Measurements from ENCODE around the gene TAGLN2. TPM values are rescaled to one million over a fixed set of nuclear protein-coding genes. Genes with fewer than 3 reads are reported as not detected.
A peak's percentile ranks its signal among the peaks of the same experiment; 100 is the strongest.
"Not testable (repeated sequence)": the region's sequence is repeated elsewhere in the genome, so short reads cannot be mapped to it uniquely, and the experiment has no call there.

TAGLN2 gene
- total RNA-seq, 1 donor from 2014 or later = 715 TPM

DNA sequence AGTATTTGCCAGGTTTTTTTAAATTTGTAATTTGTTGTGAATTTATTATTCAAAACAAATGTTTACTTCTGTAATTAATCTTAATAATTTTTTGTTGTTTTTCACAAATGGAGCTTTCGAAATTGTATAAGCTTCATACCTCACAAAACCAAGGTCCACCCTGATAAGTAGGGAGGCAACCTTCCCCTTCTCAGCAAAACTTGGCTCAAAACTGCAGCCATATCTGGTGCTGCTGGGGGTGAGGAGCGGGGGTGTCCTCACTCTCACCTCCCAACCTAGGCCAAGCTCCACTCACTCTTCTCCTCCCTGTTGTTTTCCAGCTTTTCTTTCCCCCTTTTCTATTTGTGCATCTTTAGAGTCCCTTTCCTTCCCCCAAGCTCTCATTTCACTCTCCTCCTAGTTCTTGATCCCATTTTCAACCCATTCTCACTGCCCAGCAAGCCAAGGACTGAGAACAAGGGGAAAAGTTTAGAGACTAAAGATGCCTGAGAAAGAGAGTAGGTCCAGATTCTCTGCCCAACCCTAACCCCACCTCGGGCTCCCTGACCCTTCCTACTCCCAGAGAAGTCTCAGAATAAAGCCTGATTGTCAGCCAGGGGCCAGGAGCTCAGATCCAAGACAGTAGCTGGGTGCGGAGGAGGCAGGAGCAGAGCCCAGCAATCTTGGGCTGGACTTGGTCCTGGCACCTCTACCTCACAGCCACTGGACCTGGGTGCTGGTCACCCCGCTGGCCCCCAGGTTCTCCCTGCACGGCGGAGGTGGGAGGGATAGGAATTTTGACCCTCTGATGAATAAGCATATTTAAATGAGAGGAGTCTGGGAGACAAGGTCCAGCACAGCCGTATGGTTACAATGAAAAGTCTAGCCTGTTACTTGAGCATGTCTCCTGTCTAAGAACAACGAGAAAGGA, 17.0 kb downstream of the TAGLN2 start:
- DNase-seq (ENCODE audit: extremely low read depth, low read depth, low spot score) = no peak

DNA sequence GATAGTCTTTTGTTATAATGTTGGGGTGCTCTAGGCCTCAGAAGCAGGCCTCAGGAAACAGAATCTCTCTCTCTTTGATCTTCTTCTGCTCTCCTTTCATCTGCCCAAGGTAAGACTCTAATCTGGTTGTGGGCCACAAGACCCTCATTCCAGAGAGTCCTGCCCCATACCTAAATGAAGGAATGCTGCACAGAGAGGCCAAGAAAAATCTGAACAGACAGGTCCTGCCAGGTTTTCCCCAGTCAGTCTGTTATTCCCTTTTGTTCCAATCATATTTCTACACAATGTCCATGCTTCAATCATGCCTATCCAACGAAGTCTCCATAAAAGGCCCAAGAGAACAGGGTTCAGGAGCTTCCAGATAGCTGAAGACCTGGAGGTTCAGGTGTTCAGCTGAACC, 18.3 kb downstream of the TAGLN2 start:
- DNase-seq (ENCODE audit: extremely low read depth, low read depth, low spot score) = no peak

DNA sequence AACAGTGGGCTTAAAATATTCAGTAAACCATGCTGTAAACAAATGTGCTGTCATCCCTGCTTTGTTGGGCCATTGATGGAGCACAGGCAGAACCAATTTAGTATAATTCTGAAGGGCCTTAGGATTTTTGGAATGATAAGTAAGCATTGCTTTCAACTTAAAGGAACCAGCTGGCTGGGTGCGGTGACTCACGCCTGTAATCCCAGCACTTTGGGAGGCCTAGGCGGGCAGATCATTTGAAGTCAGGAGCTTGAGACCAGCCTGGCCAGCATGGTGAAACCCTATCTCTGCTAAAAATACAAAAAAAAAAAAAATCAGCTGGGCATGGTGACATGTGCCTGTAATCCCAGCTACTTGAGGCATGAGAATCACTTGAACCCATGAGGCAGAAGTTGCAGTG, 21.3 kb downstream of the TAGLN2 start:
- not testable (repeated sequence) for DNase-seq (ENCODE audit: extremely low read depth, low read depth, low spot score)

DNA sequence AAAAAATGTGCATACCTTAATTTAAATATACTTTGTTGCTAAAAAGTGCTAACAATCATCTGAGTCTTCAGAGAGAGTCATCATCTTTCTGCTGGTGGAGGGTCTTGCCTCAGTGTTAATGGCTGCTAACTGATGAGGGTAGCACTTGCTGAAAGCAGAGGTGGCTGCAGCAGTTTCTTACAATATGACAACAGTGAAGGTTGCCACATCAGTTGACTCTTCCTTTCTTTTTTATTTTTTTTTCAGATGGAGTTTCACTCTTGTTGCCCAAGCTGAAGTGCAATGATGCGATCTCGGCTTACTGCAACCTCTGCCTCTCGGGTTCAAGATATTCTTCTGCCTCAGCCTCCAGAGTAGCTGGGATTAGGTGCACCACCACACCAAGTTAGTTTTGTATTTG, 22.8 kb downstream of the TAGLN2 start:
- no peak for DNase-seq (ENCODE audit: extremely low read depth, low read depth, low spot score)

DNA sequence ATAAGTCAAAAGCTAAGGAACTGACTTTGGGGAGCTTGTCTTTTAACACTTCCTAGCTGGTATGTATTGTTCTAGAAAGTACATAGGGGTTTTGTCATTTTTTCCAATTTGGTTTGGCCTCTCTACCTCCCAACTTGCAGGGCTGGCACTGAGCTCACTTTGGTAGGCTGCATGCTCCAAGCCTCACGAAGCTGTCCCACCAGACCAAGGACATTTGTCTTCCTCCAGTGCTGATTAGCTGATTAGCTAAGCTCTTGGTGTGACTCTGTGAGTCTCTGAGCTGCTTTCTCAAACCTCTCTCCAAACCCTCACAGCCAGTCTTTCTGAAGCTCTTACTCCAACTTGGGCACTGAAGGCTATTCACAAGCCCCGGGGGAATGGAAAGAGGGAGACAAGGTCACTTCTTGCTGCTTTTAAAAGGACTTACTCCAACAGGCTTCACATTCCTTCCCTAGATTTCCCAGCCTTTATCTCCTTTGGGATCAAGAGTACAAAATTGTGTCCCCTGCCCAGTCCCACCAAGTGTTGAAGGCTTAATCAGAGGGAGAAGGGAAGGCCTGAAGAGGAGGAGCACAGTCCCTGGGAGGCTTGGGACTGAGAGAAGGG, 24.4 kb downstream of the TAGLN2 start:
- no peak for DNase-seq (ENCODE audit: extremely low read depth, low read depth, low spot score)

DNA sequence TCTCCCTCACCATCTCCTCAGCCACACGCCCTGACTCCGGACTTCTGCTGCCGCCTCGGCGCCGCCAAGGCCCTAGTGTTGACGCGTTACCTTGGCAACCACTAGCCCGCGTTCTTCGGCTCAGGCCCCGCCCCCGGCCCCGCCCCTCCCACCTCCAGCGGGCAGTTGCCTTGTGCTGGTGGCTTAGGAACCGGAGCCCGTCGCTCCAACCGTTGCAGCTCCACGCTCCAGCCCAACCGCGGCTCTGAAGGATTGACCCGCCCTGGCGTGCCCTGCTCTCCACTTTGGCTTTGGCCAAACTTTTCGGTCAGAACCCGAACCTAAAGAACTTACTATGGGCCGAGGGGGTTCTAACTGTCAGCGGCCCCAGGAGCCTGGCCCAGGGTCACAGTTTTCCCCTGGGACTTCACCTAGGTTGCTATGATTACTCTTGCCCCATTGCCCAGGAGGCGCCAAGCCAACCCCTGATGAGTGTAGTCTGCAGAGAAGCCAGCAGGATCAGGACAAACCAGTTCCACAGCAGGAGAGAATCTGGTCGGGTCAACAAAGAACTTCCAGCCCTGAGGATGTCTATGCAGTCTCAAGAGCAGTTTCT, 25.1 kb downstream of the TAGLN2 start, which contains the start of gene CFAP45:
TSS of gene CFAP45 (minus strand) at position 80 of the 595 bp plus-strand sequence. CDS start at position 13, 67 bp downstream.
- DNase-seq (ENCODE audit: extremely low read depth, low read depth, low spot score) = no peak

DNA sequence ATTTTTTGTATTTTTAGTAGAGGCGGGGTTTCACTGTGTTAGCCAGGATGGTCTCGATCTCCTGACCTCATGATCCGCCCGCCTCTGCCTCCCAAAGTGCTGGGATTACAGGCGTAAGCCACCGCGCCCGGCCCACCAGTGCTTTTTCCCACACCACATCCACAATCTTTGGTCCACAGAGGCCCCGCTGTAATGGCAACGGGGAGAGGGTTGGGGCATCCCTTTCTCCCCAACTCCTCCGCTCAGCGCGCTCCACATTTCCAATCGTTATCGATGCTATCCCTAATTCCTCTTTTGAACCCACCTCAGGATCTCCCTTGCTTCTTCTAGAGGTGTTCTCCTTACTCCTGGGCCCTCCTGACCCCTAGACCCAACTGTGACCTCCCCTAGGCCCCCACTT, 25.7 kb downstream of the TAGLN2 start:
- DNase-seq (ENCODE audit: extremely low read depth, low read depth, low spot score) = not testable (repeated sequence)

DNA sequence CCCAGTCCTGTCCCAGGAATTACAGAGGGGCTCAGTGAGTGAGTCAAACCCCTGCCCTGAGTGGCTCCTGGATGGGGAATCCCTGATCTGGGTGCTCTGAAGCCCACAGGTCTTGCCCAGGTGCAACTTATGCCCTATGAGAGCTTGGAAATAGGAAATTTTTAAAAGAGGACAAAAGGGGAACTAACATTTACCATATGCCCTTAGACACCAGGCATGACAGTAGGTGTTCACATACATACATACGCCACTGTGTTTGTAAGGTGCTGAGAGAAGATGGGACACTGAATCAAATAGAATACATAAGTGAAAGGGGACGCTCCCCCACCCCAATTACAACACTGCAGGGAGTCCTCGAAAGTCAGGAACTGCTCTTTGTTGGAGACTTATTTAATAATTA, 26.8 kb downstream of the TAGLN2 start:
- no peak for DNase-seq (ENCODE audit: extremely low read depth, low read depth, low spot score)

DNA sequence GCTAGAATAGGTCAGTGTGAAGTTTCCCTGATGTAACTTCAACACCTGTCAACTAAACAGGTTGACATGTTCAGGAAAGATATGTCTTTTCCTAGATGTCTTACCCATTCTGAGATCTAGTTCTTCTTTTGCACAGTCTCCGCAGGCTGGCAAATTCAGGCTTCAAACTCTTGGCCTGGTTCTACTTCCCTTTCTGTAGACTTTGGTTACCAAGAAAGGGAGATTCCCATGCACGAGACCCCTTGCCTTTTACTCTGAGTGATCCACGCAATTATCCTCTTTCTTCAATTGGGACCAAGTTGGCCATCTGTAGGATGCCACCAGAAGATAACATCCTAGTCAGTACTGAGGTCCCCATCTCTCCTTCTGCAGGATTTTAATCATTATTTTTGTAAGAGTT, 27.3 kb downstream of the TAGLN2 start:
- no peak for DNase-seq (ENCODE audit: extremely low read depth, low read depth, low spot score)

DNA sequence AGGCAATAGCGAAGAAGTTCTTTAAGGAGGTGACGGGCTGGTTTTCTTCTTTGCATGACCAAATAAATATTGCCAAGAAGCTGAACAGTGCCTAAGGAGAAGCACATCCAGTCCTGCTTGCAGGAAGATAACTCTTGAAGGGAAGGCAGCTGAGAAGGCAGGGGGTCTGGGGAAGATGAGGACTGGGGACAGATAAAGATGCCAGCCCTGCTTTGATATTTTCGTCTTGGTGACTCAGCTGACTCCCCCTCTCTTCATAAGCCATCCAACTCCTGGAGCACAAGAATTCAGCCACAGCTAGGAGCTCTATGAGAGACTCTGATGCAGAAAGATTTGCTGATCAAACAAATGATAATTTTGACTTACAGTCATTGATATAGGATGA, 28.8 kb downstream of the TAGLN2 start:
- DNase-seq (ENCODE audit: extremely low read depth, low read depth, low spot score) = no peak

DNA sequence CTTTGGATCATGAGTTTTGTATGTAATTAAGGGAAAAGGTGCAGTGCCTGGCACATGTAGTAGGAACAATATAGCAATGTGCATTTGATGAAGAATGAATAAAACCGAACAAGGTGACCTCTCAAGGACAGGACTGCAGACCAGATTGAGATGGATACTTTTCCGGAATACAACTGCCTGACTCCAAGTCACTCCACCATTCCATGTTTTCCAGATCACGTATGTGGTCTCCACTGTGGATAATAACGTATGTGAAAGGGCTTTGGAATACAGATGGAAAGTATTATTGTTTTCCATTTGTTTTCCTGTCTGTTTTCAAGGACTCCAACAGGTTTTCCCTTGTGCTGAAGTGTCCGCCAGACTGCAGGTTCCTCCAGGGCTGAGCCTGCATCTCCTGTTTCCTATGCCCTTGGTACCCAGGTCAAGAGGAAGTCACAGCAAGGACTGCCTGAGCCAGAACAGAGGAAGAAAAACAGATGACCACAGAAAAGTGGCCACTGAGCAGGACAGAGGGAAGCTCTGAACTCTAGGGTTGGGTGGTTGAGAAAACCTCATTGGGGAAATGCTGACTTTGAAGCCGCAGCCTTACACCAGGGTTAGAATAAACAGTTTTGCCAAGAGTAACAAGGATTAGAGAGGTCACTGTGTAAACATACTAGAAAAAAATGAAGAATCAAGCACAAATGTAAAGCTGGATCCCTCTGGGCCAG, 29.3 kb downstream of the TAGLN2 start:
- DNase-seq (ENCODE audit: extremely low read depth, low read depth, low spot score) = no peak

DNA sequence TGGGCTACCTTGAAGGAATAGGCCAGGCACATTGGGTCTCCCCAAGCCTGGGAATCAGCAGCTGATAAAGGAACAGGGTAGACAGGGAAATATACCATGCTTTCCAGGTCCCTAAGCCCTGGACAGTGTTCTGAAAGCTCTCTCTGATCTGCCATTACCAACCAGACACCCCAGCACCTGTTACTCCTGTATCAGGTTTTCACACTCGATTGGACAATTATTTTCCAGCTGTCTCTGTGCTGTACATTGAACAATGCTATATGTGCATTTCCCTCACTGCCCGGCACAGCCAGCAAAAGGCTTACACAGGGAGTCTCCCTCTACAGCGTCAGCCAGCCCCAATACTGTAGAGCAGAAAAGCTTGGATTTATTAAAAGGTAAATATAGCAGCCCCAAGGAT, 30.0 kb downstream of the TAGLN2 start:
- DNase-seq (ENCODE audit: extremely low read depth, low read depth, low spot score) = no peak

DNA sequence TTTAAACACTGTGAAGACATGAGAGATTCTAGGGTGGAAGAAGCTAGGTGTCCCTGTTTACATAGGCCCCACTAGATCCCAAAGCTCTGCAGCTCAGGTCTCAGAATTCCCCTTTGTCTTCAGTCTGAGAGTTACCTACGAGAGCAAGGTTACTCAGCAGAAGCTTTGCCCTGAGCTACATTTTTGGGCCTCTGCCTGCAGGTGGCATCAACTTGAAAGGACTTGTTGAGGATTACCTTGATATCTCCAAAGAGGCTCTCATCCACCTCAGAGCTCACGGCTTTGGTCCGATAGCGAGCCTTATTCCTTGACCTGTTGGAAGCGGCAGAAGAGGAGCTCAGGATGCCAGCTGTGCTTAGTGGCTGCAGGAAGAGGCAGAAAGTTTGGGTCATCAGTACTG, 32.4 kb downstream of the TAGLN2 start:
- no peak for DNase-seq (ENCODE audit: extremely low read depth, low read depth, low spot score)

DNA sequence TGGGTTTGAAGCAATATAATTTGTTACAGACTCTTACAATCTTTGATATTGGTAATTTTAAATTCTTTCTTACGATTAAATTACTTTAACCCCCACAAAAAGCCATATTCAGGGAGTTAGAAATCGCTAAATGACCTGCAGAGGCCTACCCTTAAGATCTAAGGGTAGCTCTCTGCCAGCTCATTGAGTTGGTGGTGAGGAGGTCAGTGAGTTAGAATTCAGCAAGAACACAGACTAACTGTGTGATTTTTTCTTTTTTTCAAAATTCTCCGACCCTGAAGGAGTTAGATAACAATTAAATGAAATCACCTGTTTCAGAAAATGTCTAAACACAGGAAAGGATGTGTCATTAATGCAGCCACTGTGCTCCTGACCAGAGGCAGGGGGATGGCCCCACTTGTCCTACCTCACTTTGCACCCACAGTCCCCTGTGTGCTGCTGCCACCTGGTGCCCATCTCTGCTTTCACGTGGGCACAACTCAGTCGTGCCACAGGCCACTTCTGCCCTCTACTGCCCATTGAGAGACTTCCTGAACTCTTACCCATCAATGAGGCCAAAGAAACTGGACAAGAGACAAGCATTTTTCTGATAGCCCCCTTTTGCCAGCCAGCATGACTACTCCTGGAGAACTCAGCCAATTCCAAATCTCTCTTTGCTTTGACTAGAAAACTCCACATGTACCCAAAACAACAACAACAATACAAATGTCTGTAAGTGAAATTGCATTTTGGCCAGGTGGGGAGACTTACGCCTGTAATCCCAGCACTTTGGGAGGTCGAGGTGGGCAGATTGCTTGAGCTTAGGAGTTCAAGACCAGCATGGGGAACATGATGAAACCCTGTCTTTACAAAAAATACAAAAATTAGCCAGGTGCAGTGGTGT, 33.8 kb downstream of the TAGLN2 start:
- DNase-seq (ENCODE audit: extremely low read depth, low read depth, low spot score) = no peak

DNA sequence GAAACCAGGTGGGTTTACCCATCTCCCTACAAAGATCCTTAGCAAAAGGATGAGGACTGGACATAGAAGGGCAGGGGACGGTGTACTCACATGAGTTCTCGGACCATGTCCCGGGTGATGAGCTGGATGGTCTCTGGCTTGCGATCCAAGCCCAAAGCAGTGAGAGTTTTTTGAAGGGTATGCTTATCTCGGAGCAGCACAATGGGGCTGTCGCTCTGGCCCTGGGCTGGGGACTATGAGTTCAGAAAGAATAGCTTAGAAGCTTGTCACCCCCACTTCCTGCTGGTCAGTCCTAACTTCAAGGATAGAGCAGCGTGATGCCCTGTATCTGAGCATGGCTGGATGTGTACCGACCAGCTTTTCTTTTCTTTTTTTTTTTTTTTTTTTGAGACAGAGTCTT, 34.9 kb downstream of the TAGLN2 start:
- no peak for DNase-seq (ENCODE audit: extremely low read depth, low read depth, low spot score)

DNA sequence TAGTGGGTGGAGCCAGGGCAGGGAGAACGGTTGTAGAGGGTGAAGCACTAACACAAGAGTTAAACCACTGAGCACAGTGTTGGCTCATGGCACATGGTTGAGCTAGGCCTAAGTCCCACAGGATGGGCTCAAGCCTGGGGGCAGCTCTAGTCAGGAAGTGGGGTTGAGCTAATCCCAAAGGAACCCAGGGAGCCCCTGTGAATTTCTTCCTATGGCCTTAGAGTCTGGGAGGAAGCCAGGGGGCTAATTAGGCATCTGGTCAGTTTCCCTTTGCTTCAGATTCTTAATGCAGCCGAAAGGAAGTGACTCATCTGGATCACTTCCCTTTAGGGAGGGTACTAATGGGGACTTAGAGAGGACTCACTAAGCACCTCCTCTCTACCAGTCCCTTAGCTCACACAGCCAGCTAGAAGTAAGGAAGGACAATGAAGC, 35.5 kb downstream of the TAGLN2 start:
- DNase-seq (ENCODE audit: extremely low read depth, low read depth, low spot score) = peak; percentile 87

DNA sequence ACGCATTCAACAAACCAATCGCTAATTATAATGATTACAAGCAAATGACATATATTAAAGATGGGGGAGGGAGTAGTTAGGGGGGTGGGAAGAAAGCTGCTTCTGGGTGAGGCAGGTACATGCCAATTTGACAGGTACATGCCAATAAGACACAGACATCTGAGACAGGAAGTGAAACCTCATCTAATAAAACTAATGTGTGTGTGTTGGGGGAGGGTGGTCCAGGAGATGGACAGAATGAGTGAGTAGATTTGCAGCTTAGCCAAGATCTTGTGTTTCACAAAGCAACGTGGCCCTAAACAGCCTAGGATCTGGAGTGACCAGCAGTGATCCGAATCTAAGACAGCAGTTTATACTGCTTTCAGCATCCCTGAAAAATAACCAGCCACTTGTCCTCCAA, 36.1 kb downstream of the TAGLN2 start:
- DNase-seq (ENCODE audit: extremely low read depth, low read depth, low spot score) = no peak

DNA sequence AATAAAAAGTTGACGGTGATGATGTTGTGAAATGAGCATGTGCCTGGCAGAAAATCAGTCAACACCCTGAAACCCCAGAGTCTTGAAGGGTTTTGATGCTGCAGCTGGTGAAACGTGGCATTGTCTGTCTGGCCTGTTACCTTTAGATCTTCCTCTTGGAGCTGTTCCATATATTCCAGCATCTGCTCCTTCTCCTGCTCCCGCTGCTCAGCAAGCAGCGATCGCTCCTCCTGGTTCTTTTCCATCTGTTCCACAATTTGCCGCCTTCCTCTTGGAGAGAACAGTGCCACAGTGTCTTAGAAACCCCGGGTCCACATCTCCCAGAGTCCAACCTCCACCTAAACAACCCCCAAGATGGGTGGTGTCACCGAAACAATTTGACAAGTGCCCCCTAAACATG, 41.0 kb downstream of the TAGLN2 start:
- no peak for DNase-seq (ENCODE audit: extremely low read depth, low read depth, low spot score)

DNA sequence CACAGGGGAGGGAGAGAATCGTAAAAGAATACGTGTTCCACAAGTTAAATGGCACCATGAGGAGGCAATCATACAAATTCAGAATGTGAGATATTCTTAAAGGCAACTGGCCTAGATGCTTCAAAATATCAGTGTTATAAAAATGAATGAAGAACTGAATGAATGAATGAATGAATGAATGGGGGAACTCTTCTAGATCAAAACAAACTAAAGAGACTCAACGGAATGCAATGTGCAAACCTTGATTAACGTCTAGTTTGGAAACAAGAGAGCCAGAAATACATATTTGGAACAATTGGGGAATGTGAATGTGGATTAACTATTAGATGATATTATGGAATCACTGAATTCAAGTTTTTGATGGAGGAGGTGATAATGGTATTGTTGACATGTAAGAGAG, 42.2 kb downstream of the TAGLN2 start:
- DNase-seq (ENCODE audit: extremely low read depth, low read depth, low spot score) = no peak

DNA sequence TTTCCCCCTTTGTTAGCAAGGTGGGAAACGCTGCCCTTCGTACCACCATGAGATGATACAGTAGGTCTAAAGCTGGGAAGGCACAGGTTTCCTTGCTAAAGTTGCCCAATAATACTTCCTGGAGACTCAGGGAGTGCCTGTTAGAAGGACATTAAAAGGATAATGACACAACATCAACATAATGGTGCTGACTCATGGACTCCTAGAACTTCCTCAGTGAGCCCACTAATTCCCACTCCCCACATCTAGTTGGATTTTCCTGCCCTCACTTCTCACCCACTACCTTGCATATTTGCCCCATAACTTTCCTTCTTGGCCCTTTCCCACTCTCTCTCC, 42.8 kb downstream of the TAGLN2 start:
- no peak for DNase-seq (ENCODE audit: extremely low read depth, low read depth, low spot score)

All from glomerular endothelial cell (primary cell).